SK-N-SH treated with all-trans-retinoic acid at 6 μM for 48 hours (cell line): ENCODE data around the gene PLAU.
A peak's percentile ranks its signal among the peaks of the same experiment; 100 is the strongest.

Source experiments
- ATAC-seq: fragments of 200-7000 bp; cut with Tn5 transposase; 3 replicates; pipeline ENCODE4 v1.9.1; 2020; ENCODE audit warnings: mild to moderate bottlenecking, moderate library complexity
- ARNTL ChIP-seq: fragments of 450-650 bp; formaldehyde crosslinking; IDR thresholded peaks from 2 replicates; pipeline ENCODE4 v1.5.0; 2020; ENCODE audit warnings: low read depth, mild to moderate bottlenecking, moderate library complexity, borderline replicate concordance
- BACH2 ChIP-seq: fragments of 250-450 bp; sonication (Bioruptor Pico); IDR thresholded peaks from 2 replicates; pipeline ENCODE4 v1.9.0; 2021; ENCODE audit warnings: mild to moderate bottlenecking, borderline replicate concordance
- CSDC2 ChIP-seq: fragments of 250-450 bp; sonication (Bioruptor Pico); IDR thresholded peaks from 2 replicates; pipeline ENCODE4 v1.5.0; 2020; ENCODE audit warnings: mild to moderate bottlenecking, moderate library complexity
- ESRRG ChIP-seq: fragments of 250-450 bp; sonication (Bioruptor Pico); IDR thresholded peaks from 2 replicates; pipeline ENCODE4 v1.6.1; 2021; ENCODE audit warnings: mild to moderate bottlenecking
- GLIS3 ChIP-seq: fragments of 250-450 bp; sonication (Bioruptor Pico); IDR thresholded peaks from 2 replicates; pipeline ENCODE4 v1.5.0; 2020; ENCODE audit warnings: mild to moderate bottlenecking, moderate library complexity
- ISL1 ChIP-seq: fragments of 250-450 bp; sonication (Bioruptor Pico); IDR thresholded peaks from 2 replicates; pipeline ENCODE4 v2.1.2; 2022; ENCODE audit warnings: mild to moderate bottlenecking, moderate library complexity
- OSR1 ChIP-seq: fragments of 250-450 bp; sonication (Bioruptor Pico); IDR thresholded peaks from 2 replicates; pipeline ENCODE4 v1.8.0; 2022; ENCODE audit warnings: moderate library complexity, mild to moderate bottlenecking, inconsistent platforms
- PPARA ChIP-seq: fragments of 250-450 bp; sonication (Bioruptor Pico); IDR thresholded peaks from 2 replicates; pipeline ENCODE4 v1.5.0; 2020; ENCODE audit warnings: mild to moderate bottlenecking, borderline replicate concordance
- RARB ChIP-seq: fragments of 250-450 bp; sonication (Bioruptor Pico); IDR thresholded peaks from 2 replicates; pipeline ENCODE4 v1.8.0; 2021; ENCODE audit warnings: mild to moderate bottlenecking, moderate library complexity
- SNAI2 ChIP-seq: fragments of 250-450 bp; sonication (Bioruptor Pico); IDR thresholded peaks from 2 replicates; pipeline ENCODE4 v1.5.0; 2020; ENCODE audit warnings: mild to moderate bottlenecking, moderate library complexity
- TCF4 ChIP-seq: fragments of 250-450 bp; sonication (Bioruptor Pico); IDR thresholded peaks from 2 replicates; pipeline ENCODE4 v1.8.0; 2021; ENCODE audit warnings: mild to moderate bottlenecking, moderate library complexity, borderline replicate concordance
- TOX ChIP-seq: fragments of 250-450 bp; sonication (Bioruptor Pico); IDR thresholded peaks from 2 replicates; pipeline ENCODE4 v1.8.0; 2021; ENCODE audit warnings: mild to moderate bottlenecking, moderate library complexity, borderline replicate concordance
- TSHZ2 ChIP-seq: fragments of 250-450 bp; sonication (Bioruptor Pico); IDR thresholded peaks from 2 replicates; pipeline ENCODE4 v1.5.0; 2020; ENCODE audit warnings: mild to moderate bottlenecking, moderate library complexity
- ZC3H10 ChIP-seq: fragments of 250-450 bp; sonication (Bioruptor Pico); IDR thresholded peaks from 2 replicates; pipeline ENCODE4 v1.5.1; 2021; ENCODE audit warnings: mild to moderate bottlenecking, moderate library complexity
- ZFP3 ChIP-seq: fragments of 250-450 bp; sonication (Bioruptor Pico); IDR thresholded peaks from 2 replicates; pipeline ENCODE4 v1.5.0; 2020; ENCODE audit warnings: mild to moderate bottlenecking, moderate library complexity
- ZFP30 ChIP-seq: fragments of 450-650 bp; formaldehyde crosslinking; IDR thresholded peaks from 2 replicates; pipeline ENCODE4 v1.5.0; 2022; ENCODE audit warnings: mild to moderate bottlenecking, moderate library complexity
- ZNF565 ChIP-seq: fragments of 450-650 bp; formaldehyde crosslinking; conservative IDR thresholded peaks from 2 replicates; pipeline ENCODE4 v1.5.0; 2020; ENCODE audit warnings: low read depth, mild to moderate bottlenecking, moderate library complexity
- ZNF70 ChIP-seq: fragments of 450-650 bp; formaldehyde crosslinking; IDR thresholded peaks from 2 replicates; pipeline ENCODE4 v1.5.0; 2020; ENCODE audit warnings: mild to moderate bottlenecking, moderate library complexity
- ZNF8 ChIP-seq: fragments of 450-650 bp; formaldehyde crosslinking; IDR thresholded peaks from 2 replicates; pipeline ENCODE4 v1.5.0; 2020; ENCODE audit warnings: mild to moderate bottlenecking, moderate library complexity
- TF ChIP-seq, protein P1 (sequence below): fragments of 250-450 bp; sonication (Bioruptor Pico); IDR thresholded peaks from 2 replicates; pipeline ENCODE4 v1.8.0; 2021; ENCODE audit warnings: low read depth, mild to moderate bottlenecking, moderate library complexity, borderline replicate concordance
- TF ChIP-seq, protein P2 (sequence below): fragments of 250-450 bp; sonication (Bioruptor Pico); IDR thresholded peaks from 2 replicates; pipeline ENCODE4 v1.5.1; 2020; ENCODE audit warnings: low read depth, mild to moderate bottlenecking, moderate library complexity
- TF ChIP-seq, protein P3 (sequence below): fragments of 250-450 bp; sonication (Bioruptor Pico); IDR thresholded peaks from 2 replicates; pipeline ENCODE4 v1.8.0; 2020; ENCODE audit warnings: mild to moderate bottlenecking, moderate library complexity, borderline replicate concordance

Gene PLAU

GRCh38 chr10:73876566-73876965 lies 34.4 kb upstream of the PLAU start (continued):
- TF ChIP-seq, protein P1, sequence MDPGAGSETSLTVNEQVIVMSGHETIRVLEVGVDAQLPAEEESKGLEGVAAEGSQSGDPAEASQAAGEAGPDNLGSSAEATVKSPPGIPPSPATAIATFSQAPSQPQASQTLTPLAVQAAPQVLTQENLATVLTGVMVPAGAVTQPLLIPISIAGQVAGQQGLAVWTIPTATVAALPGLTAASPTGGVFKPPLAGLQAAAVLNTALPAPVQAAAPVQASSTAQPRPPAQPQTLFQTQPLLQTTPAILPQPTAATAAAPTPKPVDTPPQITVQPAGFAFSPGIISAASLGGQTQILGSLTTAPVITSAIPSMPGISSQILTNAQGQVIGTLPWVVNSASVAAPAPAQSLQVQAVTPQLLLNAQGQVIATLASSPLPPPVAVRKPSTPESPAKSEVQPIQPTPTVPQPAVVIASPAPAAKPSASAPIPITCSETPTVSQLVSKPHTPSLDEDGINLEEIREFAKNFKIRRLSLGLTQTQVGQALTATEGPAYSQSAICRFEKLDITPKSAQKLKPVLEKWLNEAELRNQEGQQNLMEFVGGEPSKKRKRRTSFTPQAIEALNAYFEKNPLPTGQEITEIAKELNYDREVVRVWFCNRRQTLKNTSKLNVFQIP (CRISPR knock-in tag): no peak
- TF ChIP-seq ZC3H10 (CRISPR knock-in tag): no peak

DNA sequence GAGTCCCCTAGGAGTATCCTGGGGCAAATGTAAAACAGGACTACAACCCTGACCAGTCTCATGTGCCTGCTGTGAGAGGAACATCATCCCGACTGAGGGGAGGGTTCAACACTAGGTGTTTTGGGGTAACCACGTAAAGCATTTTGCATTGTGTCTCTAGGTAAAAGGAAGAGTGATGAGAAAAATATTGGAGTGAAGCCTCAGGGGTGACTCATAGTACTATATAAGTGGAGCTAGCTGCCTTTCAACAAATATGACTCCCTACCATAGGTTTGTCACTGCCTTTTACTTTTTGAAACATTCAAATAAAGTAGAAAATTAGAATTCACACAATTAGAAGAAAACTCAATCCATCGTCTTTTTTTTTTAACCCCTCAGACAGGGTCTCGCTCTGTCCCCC lies 34.0 kb upstream of the PLAU start:
- no peak for TF ChIP-seq ESRRG (CRISPR knock-in tag)
- TF ChIP-seq, all 23 proteins: peak for 0

GRCh38 chr10:73877533-73878160 lies 33.3 kb upstream of the PLAU start:
- TF ChIP-seq OSR1 (no peak), ZFP30 (CRISPR knock-in tag) (no peak), TSHZ2 (CRISPR knock-in tag) (no peak), ZFP3 (no peak), ZNF8 (CRISPR knock-in tag) (no peak), PPARA (CRISPR knock-in tag) (no peak), ARNTL (CRISPR knock-in tag) (no peak), RARB (no peak), TCF4 (CRISPR knock-in tag) (no peak), ZNF70 (CRISPR knock-in tag) (no peak), TOX (no peak), ESRRG (CRISPR knock-in tag) (no peak), ZC3H10 (CRISPR knock-in tag) (no peak), CSDC2 (CRISPR knock-in tag) (no peak), SNAI2 (CRISPR knock-in tag) (no peak)
- TF ChIP-seq, protein P2, sequence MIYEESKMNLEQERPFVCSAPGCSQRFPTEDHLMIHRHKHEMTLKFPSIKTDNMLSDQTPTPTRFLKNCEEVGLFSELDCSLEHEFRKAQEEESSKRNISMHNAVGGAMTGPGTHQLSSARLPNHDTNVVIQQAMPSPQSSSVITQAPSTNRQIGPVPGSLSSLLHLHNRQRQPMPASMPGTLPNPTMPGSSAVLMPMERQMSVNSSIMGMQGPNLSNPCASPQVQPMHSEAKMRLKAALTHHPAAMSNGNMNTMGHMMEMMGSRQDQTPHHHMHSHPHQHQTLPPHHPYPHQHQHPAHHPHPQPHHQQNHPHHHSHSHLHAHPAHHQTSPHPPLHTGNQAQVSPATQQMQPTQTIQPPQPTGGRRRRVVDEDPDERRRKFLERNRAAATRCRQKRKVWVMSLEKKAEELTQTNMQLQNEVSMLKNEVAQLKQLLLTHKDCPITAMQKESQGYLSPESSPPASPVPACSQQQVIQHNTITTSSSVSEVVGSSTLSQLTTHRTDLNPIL: no peak
- TF ChIP-seq, protein P3, sequence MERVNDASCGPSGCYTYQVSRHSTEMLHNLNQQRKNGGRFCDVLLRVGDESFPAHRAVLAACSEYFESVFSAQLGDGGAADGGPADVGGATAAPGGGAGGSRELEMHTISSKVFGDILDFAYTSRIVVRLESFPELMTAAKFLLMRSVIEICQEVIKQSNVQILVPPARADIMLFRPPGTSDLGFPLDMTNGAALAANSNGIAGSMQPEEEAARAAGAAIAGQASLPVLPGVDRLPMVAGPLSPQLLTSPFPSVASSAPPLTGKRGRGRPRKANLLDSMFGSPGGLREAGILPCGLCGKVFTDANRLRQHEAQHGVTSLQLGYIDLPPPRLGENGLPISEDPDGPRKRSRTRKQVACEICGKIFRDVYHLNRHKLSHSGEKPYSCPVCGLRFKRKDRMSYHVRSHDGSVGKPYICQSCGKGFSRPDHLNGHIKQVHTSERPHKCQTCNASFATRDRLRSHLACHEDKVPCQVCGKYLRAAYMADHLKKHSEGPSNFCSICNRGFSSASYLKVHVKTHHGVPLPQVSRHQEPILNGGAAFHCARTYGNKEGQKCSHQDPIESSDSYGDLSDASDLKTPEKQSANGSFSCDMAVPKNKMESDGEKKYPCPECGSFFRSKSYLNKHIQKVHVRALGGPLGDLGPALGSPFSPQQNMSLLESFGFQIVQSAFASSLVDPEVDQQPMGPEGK: no peak
- ATAC-seq: no peak

More for the DNA sequence above, 34.0 kb upstream of the PLAU start:
- ATAC-seq: 0 out of 3 replicates have a peak, but pooled peaks have one; percentile 15

DNA sequence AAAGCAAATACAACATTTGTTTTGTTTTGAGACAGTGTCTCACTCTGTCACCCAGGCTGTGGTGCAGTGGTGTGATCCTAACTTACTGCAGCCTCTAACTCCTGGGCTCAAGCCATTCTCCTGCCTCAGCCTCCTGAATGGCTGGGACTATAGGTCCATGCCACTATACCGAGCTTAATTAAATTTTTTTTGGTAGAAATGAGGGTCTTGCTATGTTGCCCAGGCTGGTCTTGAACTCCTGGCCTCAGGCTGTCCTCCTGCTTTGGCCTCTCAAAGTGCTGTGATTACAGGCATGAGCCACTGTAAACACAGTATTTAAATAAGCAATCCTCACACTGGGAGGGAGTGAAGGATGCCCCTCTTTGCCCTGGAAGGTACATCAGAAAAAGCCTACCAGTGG lies 32.6 kb upstream of the PLAU start:
- ATAC-seq: no peak
- TF ChIP-seq ZC3H10 (CRISPR knock-in tag) (no peak), GLIS3 (CRISPR knock-in tag) (no peak), ARNTL (CRISPR knock-in tag) (no peak), RARB (no peak), OSR1 (no peak), ZNF8 (CRISPR knock-in tag) (no peak), ZFP30 (CRISPR knock-in tag) (no peak), ZFP3 (no peak), PPARA (CRISPR knock-in tag) (no peak), CSDC2 (CRISPR knock-in tag) (no peak), BACH2 (CRISPR knock-in tag) (no peak), ZNF565 (CRISPR knock-in tag) (no peak), SNAI2 (CRISPR knock-in tag) (no peak), ISL1 (CRISPR knock-in tag) (no peak), TSHZ2 (CRISPR knock-in tag) (no peak)
- TF ChIP-seq, protein P3: no peak
- TF ChIP-seq, protein P2: no peak
